ACC112 (cell line): ENCODE results near the gene SLC16A6.
"Not testable (repeated sequence)": the region's sequence is repeated elsewhere in the genome, so short reads cannot be mapped to it uniquely, and the experiment has no call there.

ENCODE experiments used
- H2AFZ ChIP-seq: fragments of 200-600 bp; sonication (generic); one replicate; pipeline ENCODE4 v1.6.0; 2017; ENCODE audit warnings: antibody characterized with exemption, low read length; ENCODE audit not compliant: unreplicated experiment
- H3K27ac ChIP-seq: fragments of 200-600 bp; sonication (generic); 2 replicates; pipeline ENCODE4 v1.5.1; 2014; ENCODE audit warnings: low read depth, mild to moderate bottlenecking, antibody characterized with exemption, low read length, moderate library complexity
- H3K27me3 ChIP-seq: fragments of 200-600 bp; sonication (generic); 2 replicates; pipeline ENCODE4 v1.6.1; 2014; ENCODE audit warnings: mild to moderate bottlenecking, antibody characterized with exemption, low read length, moderate library complexity, mixed read lengths; ENCODE audit not compliant: insufficient read depth
- H3K36me3 ChIP-seq: fragments of 200-600 bp; sonication (generic); 2 replicates; pipeline ENCODE4 v1.6.1; 2016; ENCODE audit warnings: mild to moderate bottlenecking, antibody characterized with exemption, low read length, moderate library complexity, mixed read lengths; ENCODE audit not compliant: insufficient read depth
- H3K4me1 ChIP-seq: fragments of 200-600 bp; sonication (generic); one replicate; pipeline ENCODE4 v1.6.1; 2016; ENCODE audit warnings: low read length, mixed read lengths; ENCODE audit not compliant: insufficient read depth, unreplicated experiment, control insufficient read depth
- H3K4me3 ChIP-seq: fragments of 200-600 bp; sonication (generic); 2 replicates; pipeline ENCODE4 v1.5.1; 2014; ENCODE audit warnings: mild to moderate bottlenecking, low read depth, low read length
- H3K79me2 ChIP-seq: fragments of 200-600 bp; sonication (generic); one replicate; pipeline ENCODE4 v1.6.0; 2016; ENCODE audit warnings: low read length; ENCODE audit not compliant: control insufficient read depth, unreplicated experiment, insufficient read depth

SLC16A6 gene

DNA sequence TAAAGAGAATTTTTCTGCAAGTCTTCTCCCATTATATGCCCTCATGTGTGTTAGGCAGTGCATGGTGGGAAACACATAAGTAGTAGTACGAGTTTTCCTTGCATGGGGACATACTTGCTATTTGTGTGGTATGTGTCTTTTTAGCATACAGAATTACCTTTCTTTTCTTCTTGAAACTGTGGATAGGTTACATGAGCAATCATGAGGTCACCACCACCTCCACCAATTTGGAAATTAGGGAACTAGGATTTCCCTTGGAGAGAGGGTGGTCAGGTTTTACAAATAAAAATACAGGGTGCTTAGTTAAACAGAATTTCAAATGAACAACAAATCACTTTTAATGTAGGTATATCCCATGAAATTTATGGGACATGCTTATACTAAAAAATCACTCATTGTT lies 59.4 kb downstream of the SLC16A6 start:
- H3K4me1 ChIP-seq = peaks cover 11% of the 10 kb centered on the region
- no peak overlapping the region for H3K4me3 ChIP-seq
- H2AFZ ChIP-seq = no peak overlapping the region
- no peaks in the 10 kb centered on the region for H3K27me3 ChIP-seq
- H3K79me2 ChIP-seq = no peaks in the 10 kb centered on the region
- H3K27ac ChIP-seq = no peak overlapping the region
- no peaks in the 10 kb centered on the region for H3K36me3 ChIP-seq

DNA sequence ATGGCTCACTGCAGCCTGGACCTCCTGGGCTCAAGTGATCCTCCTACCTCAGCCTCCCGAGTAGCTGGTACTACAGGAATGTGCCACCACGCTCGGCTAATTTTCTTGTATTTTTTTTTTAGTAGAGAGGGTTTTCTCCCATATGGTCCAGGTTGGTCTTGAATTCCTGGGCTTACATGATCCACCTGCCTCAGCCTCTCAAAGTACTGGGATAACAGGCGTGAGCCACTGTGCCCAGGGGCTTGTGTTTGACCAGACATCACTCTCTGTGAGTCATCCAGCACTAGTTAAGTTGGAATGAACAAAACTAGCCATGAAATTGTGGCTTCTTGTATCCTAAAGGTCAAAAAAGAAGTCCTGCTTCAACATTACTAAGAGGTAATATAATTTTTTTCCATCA lies 59.8 kb downstream of the SLC16A6 start:
- not testable (repeated sequence) for H3K4me3 ChIP-seq, H3K79me2 ChIP-seq, H3K27me3 ChIP-seq, H2AFZ ChIP-seq, H3K36me3 ChIP-seq, H3K27ac ChIP-seq
- H3K4me1 ChIP-seq = peaks cover 11% of the 10 kb centered on the region

DNA sequence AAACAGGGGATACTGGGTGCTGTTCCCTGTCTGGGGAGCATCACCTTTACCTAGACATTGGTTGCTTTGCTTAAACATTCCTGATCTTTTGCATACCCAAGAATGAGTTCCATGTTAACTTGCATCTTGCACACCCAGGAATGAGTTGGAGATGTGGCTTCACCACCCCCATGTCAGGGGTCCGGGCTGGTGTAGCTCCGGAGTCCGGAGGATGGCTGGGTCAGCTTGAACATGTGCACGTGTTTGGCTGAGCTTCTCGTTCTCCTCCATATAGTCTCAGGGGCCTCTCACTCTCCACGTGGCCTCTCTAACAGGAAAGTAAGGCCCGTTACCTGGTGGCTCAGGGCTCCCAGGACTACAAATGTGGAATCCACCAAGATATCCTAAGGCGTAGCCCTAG lies 61.3 kb downstream of the SLC16A6 start:
- H3K79me2 ChIP-seq = no peaks in the 10 kb centered on the region
- H3K27ac ChIP-seq = no peak overlapping the region
- no peaks in the 10 kb centered on the region for H3K36me3 ChIP-seq
- H3K4me1 ChIP-seq = peaks cover 3% of the 10 kb centered on the region
- H2AFZ ChIP-seq = no peak overlapping the region
- no peaks in the 10 kb centered on the region for H3K27me3 ChIP-seq
- H3K4me3 ChIP-seq = no peak overlapping the region

DNA sequence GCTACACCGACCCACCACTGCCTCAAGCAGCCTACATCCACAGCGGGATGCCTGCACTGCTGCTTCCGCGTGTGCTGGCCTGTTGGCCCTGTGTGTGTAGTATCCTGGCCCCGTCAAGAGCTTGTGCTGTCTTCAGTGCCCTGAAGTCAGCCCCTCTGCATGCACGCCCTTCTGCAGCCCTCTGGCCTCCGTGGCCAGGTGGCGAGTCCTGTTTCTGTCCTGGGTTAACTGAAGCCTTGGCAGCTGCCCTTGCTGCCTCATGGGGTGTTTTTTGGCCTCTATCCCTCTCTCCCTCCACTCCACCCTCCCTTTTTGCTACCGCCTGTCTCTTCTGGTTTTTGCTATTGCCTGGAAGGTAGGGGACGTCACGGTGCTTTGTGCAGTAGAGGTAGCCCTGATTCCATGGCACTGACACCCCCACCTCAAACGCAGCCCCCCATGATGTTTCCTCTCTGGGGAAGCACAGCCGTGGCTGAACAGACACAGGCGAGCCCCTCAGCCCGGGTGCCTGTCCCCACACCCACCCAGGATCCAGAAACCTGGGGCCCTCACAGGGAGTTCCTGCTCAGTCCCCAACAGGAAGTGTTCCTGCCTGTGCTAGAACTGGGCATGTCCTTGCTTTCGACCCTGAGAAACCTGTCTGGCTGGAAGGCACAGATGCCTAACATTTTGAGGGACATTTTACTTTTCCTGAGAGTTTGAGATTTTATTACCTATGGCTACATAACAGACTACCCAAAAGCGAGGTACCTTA lies 61.9 kb downstream of the SLC16A6 start:
- Histone ChIP-seq H3K27ac (no peak overlapping the region), H2AFZ (no peak overlapping the region), H3K4me1 (no peaks in the 10 kb centered on the region), H3K36me3 (no peaks in the 10 kb centered on the region), H3K4me3 (no peak overlapping the region), H3K79me2 (no peaks in the 10 kb centered on the region), H3K27me3 (no peaks in the 10 kb centered on the region)

DNA sequence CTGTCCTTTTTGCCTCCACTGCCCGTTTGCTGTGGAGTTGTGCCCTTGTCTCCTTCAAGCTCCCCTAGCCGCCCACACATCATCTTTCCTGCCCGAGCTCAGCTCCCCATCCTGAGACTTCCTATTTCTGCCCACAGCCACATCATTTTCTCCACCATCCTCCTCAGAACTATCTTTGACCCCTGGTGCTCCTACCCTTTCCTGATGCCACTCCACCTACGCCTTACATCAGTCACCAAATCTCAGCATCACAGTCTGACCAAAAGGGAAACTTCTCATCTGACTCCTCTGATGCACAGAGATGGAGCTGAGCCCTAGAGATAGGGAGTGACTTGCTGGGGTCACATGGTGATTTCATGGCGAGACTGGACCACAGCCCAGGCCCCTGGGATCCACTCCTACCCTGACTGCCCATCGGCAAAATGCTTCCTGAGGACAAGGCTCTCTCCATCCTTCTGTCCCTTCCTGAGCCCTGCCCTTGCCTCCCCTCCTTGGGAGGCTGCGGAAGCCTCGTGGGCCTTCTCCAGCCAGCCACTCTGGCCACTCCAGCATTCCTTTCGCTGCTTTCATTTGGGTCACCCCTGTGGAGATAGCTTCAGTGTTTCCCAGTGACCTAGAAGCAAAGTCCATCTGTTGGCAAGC lies 62.8 kb downstream of the SLC16A6 start:
- H3K27ac ChIP-seq, H2AFZ ChIP-seq, H3K79me2 ChIP-seq, H3K4me3 ChIP-seq, H3K27me3 ChIP-seq, H3K4me1 ChIP-seq, H3K36me3 ChIP-seq: not testable (repeated sequence)

DNA sequence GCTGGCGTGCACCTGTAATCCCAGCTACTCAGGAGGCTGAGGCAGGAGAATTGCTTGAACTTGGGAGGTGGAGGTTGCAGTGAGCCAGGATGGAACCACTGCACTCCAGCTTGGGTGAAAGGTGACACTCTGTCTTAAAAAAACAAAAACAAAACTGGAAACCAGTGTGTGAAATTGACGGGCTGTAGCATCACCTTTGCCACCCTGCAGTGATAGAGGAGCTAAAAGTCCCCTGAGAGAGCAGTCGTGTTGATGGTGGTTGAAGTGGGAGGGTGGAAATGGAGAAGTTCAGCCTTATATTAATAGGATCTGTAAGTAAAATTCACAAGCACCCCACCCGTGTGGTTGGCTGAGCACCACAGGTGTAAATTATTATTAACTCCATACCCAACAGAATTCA lies 65.9 kb downstream of the SLC16A6 start:
- H3K36me3 ChIP-seq, H3K79me2 ChIP-seq, H3K4me1 ChIP-seq, H3K27me3 ChIP-seq, H3K4me3 ChIP-seq, H3K27ac ChIP-seq, H2AFZ ChIP-seq: not testable (repeated sequence)

DNA sequence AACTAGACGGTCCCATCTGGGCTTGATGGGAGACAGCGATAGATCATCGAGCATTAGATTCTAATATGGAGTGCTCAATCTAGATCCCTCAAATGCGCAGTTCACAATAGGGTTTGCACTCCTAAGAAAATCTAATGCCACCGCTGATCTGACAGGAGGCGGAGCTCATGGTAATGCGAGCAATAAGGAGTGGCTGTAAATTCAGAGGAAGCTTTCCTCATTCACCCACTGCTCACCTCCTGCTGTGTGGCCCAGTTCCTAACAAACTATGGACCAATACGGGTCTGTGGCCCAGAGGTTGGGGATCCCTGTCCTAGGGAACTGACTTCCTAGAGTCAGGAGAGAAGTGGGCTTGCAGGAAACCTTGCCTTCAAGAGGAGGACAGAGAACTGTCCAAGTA lies 68.3 kb downstream of the SLC16A6 start:
- Histone ChIP-seq H3K4me1 (no peaks in the 10 kb centered on the region), H3K27me3 (no peaks in the 10 kb centered on the region), H3K36me3 (no peaks in the 10 kb centered on the region), H3K79me2 (no peaks in the 10 kb centered on the region), H2AFZ (no peak overlapping the region), H3K27ac (no peak overlapping the region), H3K4me3 (no peak overlapping the region)

DNA sequence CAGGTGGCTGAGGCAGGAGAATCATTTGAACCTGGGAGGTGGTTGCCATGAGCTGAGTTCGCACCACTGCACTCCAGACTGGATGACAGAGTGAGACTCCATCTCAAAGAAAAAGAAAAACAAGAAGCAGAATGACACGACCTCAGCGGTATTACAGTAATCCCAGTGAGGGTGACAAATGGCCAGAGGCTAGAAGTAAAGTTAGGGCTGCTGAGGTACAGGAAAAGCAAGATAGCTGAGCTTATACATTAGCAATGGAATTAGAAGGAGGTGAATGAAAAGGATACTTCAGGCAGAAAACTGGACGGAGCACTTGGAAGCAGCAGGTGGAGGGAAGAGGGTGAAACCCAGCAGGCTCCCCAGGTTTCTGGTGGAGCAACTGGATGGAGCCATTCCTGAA lies 69.1 kb downstream of the SLC16A6 start:
- H3K27ac ChIP-seq = no peak overlapping the region
- no peak overlapping the region for H3K4me3 ChIP-seq
- H3K36me3 ChIP-seq = no peaks in the 10 kb centered on the region
- H3K4me1 ChIP-seq = no peaks in the 10 kb centered on the region
- no peaks in the 10 kb centered on the region for H3K79me2 ChIP-seq
- H3K27me3 ChIP-seq = no peaks in the 10 kb centered on the region
- H2AFZ ChIP-seq = no peak overlapping the region

DNA sequence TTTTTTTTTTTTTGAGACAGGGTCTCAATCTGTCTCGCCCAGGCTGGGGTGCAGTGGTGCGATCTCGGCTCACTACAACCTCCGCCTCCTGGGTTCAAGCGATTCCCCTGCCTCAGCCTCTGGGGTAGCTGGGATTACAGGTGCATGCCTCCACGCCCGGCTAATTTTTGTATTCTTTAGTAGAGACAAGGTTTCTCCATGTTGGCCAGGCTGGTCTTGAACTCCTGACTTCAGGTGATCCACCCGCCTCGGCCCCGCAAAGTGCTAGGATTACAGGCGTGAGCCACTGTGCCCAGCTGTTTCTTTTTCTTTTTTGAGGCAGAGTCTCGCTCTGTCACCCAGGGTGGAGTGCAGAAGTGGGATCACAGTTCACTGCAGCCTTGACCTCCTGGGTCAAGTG lies 70.1 kb downstream of the SLC16A6 start:
- not testable (repeated sequence) for H3K4me1 ChIP-seq, H2AFZ ChIP-seq, H3K79me2 ChIP-seq

DNA sequence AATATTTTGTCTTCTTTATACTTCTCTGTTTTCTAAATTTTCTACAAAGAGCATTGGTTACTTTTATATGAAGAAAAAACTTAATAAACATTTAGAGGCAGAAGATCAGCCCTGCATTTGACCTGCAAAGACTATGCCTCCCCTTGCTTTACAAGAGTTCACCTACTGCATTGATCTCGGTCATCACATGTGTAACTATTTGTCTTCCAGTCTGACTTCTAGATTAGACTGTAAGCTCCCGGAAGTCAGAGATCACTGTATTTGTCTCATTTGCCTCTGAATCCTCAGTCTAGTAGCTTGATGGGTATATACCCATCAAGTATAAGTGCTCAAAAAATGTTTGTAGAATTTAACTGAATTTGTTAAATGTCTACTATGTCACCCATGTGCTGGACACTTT lies 70.7 kb downstream of the SLC16A6 start:
- H3K4me3 ChIP-seq, H3K27me3 ChIP-seq, H2AFZ ChIP-seq, H3K27ac ChIP-seq, H3K36me3 ChIP-seq, H3K79me2 ChIP-seq, H3K4me1 ChIP-seq: not testable (repeated sequence)

More for the DNA sequence above, 70.1 kb downstream of the SLC16A6 start:
- H3K27ac ChIP-seq, H3K36me3 ChIP-seq, H3K27me3 ChIP-seq, H3K4me3 ChIP-seq: not testable (repeated sequence)

DNA sequence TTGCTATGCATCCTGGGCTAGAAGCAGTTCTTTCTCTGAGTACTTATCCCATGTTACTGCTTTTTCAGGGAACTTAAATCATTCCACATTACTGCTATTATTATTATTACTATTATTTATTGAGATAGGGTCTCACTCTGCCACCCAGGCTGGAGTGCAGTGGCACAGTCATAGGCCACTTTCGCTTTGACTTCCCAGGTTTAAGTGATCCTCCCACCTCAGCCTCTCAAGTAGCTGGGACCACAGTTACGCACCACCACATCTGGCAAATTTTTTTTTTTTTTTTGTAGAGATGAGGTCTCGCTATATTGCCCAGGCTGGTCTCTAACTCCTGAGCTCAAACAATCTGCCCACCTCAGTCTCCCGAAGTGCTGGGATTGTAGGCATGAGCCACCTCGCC lies 71.5 kb downstream of the SLC16A6 start:
- H3K27ac ChIP-seq = not testable (repeated sequence)

More for the DNA sequence above, 71.5 kb downstream of the SLC16A6 start:
- H2AFZ ChIP-seq, H3K36me3 ChIP-seq, H3K79me2 ChIP-seq, H3K27me3 ChIP-seq, H3K4me1 ChIP-seq, H3K4me3 ChIP-seq: not testable (repeated sequence)
